Astrocyte (in vitro differentiated cells and primary cell): ENCODE results near the gene PNLIPRP1. TPM values are rescaled to one million over a fixed set of nuclear protein-coding genes. Genes with fewer than 3 reads are reported as not detected.

Source experiments
- DNase-seq: peaks from one replicate; pipeline ENCODE4 v3.0.0-alpha.2; 2010; ENCODE audit warnings: low read depth
- FAIRE-seq: peaks from 2 replicates; lab custom pipeline; 2011; peaks lifted over from hg19 to GRCh38; lab: Jason Lieb, UNC
- H2AFZ ChIP-seq: 2 replicates; pipeline ENCODE4 v1.6.0; 2012; ENCODE audit warnings: low read depth, low read length, inconsistent platforms
- H3K27ac ChIP-seq: 2 replicates; pipeline ENCODE4 v1.5.1; 2011; ENCODE audit warnings: low read depth, low read length, inconsistent platforms
- H3K27me3 ChIP-seq: 2 replicates; pipeline ENCODE4 v1.6.0; 2011; ENCODE audit warnings: low read length, inconsistent platforms; ENCODE audit not compliant: insufficient read depth
- H3K36me3 ChIP-seq: 2 replicates; pipeline ENCODE4 v1.5.1; 2011; ENCODE audit warnings: low read length, inconsistent platforms; ENCODE audit not compliant: insufficient read depth
- H3K4me1 ChIP-seq: 2 replicates; pipeline ENCODE4 v1.5.1; 2011; ENCODE audit warnings: low read length, inconsistent platforms; ENCODE audit not compliant: insufficient read depth
- H3K4me2 ChIP-seq: 2 replicates; pipeline ENCODE4 v1.6.0; 2012; ENCODE audit warnings: low read length, inconsistent platforms
- H3K4me3 ChIP-seq: 2 replicates; pipeline ENCODE4 v1.5.1; 2011; ENCODE audit warnings: low read depth, mild to moderate bottlenecking, low read length, inconsistent platforms; ENCODE audit not compliant: insufficient read depth
- H3K79me2 ChIP-seq: 2 replicates; pipeline ENCODE4 v1.6.0; 2012; ENCODE audit warnings: mild to moderate bottlenecking, low read length, inconsistent platforms; ENCODE audit not compliant: insufficient read depth
- H3K9ac ChIP-seq: 2 replicates; pipeline ENCODE4 v1.6.0; 2012; ENCODE audit warnings: mild to moderate bottlenecking, low read length, inconsistent platforms
- H3K9me3 ChIP-seq: 2 replicates; pipeline ENCODE4 v1.5.1; 2012; ENCODE audit warnings: low read depth, mild to moderate bottlenecking, low read length, inconsistent platforms; ENCODE audit not compliant: insufficient read depth
- H4K20me1 ChIP-seq: 2 replicates; pipeline ENCODE4 v1.6.0; 2012; ENCODE audit warnings: low read length, inconsistent platforms; ENCODE audit not compliant: insufficient read depth
- H3K27ac Mint-ChIP-seq: one replicate; pipeline ENCODE4 v1.8.0; 2021; ENCODE audit warnings: mild to moderate bottlenecking, mixed read lengths; ENCODE audit not compliant: unreplicated experiment
- H3K27me3 Mint-ChIP-seq: one replicate; pipeline ENCODE4 v1.8.0; 2021; ENCODE audit warnings: low read depth, mixed read lengths; ENCODE audit not compliant: unreplicated experiment
- H3K36me3 Mint-ChIP-seq: one replicate; pipeline ENCODE4 v1.8.0; 2021; ENCODE audit warnings: low read depth, mixed read lengths; ENCODE audit not compliant: unreplicated experiment
- H3K4me1 Mint-ChIP-seq: one replicate; pipeline ENCODE4 v1.8.0; 2021; ENCODE audit warnings: low read depth, mixed read lengths; ENCODE audit not compliant: unreplicated experiment
- H3K4me3 Mint-ChIP-seq: one replicate; pipeline ENCODE4 v1.8.0; 2021; ENCODE audit warnings: mild to moderate bottlenecking, moderate library complexity, mixed read lengths; ENCODE audit not compliant: unreplicated experiment
- H3K9me3 Mint-ChIP-seq: one replicate; pipeline ENCODE4 v1.8.0; 2021; ENCODE audit warnings: mild to moderate bottlenecking, mixed read lengths; ENCODE audit not compliant: unreplicated experiment
- EZH2 ChIP-seq: IDR thresholded peaks from 2 replicates; pipeline ENCODE4 v1.6.1; 2012; ENCODE audit warnings: mild to moderate bottlenecking, low read length, inconsistent platforms; ENCODE audit not compliant: insufficient read depth
- total RNA-seq: library from RNA; stranded (reverse); gene quantifications from 2 replicates; pipeline ENCODE4 v1.2.1, GENCODE V29; 2021
- TF ChIP-seq, protein P1 (sequence below): IDR thresholded peaks from 2 replicates; pipeline ENCODE4 v1.5.1; 2011; ENCODE audit warnings: low read depth, mild to moderate bottlenecking, inconsistent platforms, low read length, moderate library complexity; ENCODE audit not compliant: insufficient read depth

Gene PNLIPRP1
- total RNA-seq, 1 donor from 2014 or later, result not detected

DNA sequence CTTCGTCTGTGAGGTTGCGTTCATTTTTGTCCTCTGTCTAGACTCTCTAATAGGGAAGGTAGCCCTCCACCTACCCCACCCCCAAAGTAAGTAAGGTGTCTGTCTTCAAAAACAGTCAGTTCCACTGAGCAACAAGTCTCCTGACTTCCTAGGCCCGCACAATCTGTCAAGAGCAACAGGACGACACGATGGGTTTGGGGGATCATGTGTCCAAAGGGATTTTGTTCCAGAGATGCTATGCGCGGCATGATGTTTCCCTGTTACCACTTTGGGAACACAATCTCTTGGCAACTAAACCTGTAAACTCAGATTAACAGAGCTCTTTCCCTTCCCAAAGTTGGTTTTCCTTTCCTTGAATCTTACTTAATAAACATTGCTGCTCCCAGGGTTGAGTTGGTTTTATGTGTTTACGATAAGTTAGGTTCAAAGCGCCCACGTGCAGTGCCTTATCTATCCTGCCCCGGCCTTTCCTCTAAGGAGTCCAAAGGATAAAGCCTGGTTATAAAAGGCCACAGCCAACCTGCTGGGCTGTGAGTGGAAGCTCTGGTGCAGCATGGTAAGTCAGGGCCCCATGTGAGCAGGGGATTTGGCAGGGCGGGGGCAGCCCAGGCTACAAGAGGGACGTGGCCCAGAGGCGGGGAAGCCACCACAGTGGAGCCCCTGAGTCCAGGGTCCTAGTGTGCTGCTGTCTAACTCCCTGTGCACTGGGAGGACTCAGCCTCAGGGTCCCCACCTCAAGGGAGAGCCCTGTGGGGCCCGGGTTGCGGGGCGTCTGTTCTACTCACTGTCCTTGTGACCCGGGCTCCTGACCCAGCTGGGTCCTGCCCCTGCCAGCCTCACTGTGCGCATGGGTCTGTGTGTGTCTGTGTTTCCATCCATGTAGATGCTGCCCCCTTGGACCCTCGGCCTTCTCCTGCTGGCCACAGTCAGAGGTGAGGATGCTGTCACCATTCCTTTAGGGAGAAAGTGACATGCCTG is 30.0 kb downstream of the PNLIPRP1 start, which contains the start of gene PNLIPRP2:
TSS of gene PNLIPRP2 (plus strand) at position 531 of the 978 bp plus-strand sequence.
- Mint-ChIP-seq H3K27ac (no peak within 1 kb of the TSS), H3K9me3 (peaks cover 2% of the 10 kb centered on the region)

GRCh38 chr10:116621476-116621875 is 30.7 kb downstream of the PNLIPRP1 start:
- H3K27me3 ChIP-seq, result no peaks in the 10 kb centered on the region
- no peak for FAIRE-seq
- no peaks in the 10 kb centered on the region for H3K36me3 Mint-ChIP-seq
- TF ChIP-seq EZH2, result no peak
- TF ChIP-seq, protein P1, sequence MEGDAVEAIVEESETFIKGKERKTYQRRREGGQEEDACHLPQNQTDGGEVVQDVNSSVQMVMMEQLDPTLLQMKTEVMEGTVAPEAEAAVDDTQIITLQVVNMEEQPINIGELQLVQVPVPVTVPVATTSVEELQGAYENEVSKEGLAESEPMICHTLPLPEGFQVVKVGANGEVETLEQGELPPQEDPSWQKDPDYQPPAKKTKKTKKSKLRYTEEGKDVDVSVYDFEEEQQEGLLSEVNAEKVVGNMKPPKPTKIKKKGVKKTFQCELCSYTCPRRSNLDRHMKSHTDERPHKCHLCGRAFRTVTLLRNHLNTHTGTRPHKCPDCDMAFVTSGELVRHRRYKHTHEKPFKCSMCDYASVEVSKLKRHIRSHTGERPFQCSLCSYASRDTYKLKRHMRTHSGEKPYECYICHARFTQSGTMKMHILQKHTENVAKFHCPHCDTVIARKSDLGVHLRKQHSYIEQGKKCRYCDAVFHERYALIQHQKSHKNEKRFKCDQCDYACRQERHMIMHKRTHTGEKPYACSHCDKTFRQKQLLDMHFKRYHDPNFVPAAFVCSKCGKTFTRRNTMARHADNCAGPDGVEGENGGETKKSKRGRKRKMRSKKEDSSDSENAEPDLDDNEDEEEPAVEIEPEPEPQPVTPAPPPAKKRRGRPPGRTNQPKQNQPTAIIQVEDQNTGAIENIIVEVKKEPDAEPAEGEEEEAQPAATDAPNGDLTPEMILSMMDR, result no peak
- H3K9me3 Mint-ChIP-seq, result peaks cover 2% of the 10 kb centered on the region
- no peaks in the 10 kb centered on the region for H3K9me3 ChIP-seq
- H3K27me3 Mint-ChIP-seq, result peaks cover 41% of the 10 kb centered on the region
- H3K4me3 ChIP-seq, result no peak overlapping the region
- no peak overlapping the region for H2AFZ ChIP-seq
- H3K4me3 Mint-ChIP-seq, result no peak overlapping the region
- no peak for DNase-seq
- no peaks in the 10 kb centered on the region for H4K20me1 ChIP-seq
- H3K4me1 ChIP-seq, result no peaks in the 10 kb centered on the region
- no peak overlapping the region for H3K9ac ChIP-seq
- H3K79me2 ChIP-seq, result no peaks in the 10 kb centered on the region
- no peak overlapping the region for H3K27ac ChIP-seq
- H3K36me3 ChIP-seq, result no peaks in the 10 kb centered on the region
- H3K27ac Mint-ChIP-seq, result no peak overlapping the region
- H3K4me2 ChIP-seq, result no peak overlapping the region
- H3K4me1 Mint-ChIP-seq, result no peaks in the 10 kb centered on the region

More for the DNA sequence above, 30.0 kb downstream of the PNLIPRP1 start, which contains the start of gene PNLIPRP2:
- H3K4me1 ChIP-seq, result no peaks in the 10 kb centered on the region
- FAIRE-seq (no peak), DNase-seq (no peak)
- no peaks in the 10 kb centered on the region for H3K9me3 ChIP-seq
- no peaks in the 10 kb centered on the region for H4K20me1 ChIP-seq
- no peaks in the 10 kb centered on the region for H3K27me3 ChIP-seq
- H3K79me2 ChIP-seq, result no peaks in the 10 kb centered on the region
- no peak within 1 kb of the TSS for H3K27ac ChIP-seq
- no peak within 1 kb of the TSS for H3K4me3 Mint-ChIP-seq
- no peak within 1 kb of the TSS for H3K4me2 ChIP-seq
- H2AFZ ChIP-seq, result no peak within 1 kb of the TSS
- no peaks in the 10 kb centered on the region for H3K36me3 ChIP-seq
- H3K4me1 Mint-ChIP-seq, result no peaks in the 10 kb centered on the region
- no peak for TF ChIP-seq EZH2
- TF ChIP-seq, protein P1, result no peak
- no peak within 1 kb of the TSS for H3K4me3 ChIP-seq
- no peak within 1 kb of the TSS for H3K9ac ChIP-seq
- no peaks in the 10 kb centered on the region for H3K36me3 Mint-ChIP-seq
- peaks cover 41% of the 10 kb centered on the region for H3K27me3 Mint-ChIP-seq
